CD14-positive monocyte (primary cell): ENCODE measurements around the gene C12orf54. TPM values are rescaled to one million over a fixed set of nuclear protein-coding genes. Genes with fewer than 3 reads are reported as not detected.

ENCODE experiments used
- DNase-seq, 3 donors: peaks; one replicate each; pipeline ENCODE4 v3.0.0-alpha.2; 2011 to 2022
- H2AFZ ChIP-seq: 2 replicates; pipeline ENCODE4 v1.6.0; 2012; ENCODE audit warnings: mild to moderate bottlenecking, low read depth, low read length, inconsistent platforms; ENCODE audit not compliant: insufficient read depth, poor library complexity, severe bottlenecking
- H3K27ac ChIP-seq, 2 donors: 1 replicate in 1 of 2; 2 replicates in 1 of 2; pipeline ENCODE4 v1.5.1; 2012 to 2013; ENCODE audit warnings: low read length in 2 of 2, control low read depth in 1 of 2, inconsistent platforms in 1 of 2, low read depth in 1 of 2, mild to moderate bottlenecking in 1 of 2
- H3K27me3 ChIP-seq, 2 donors: one replicate each; pipeline versions ENCODE4 v1.6.0 to v1.6.1; 2011 to 2013; ENCODE audit warnings: low read length in 2 of 2; ENCODE audit not compliant: control insufficient read depth in 2 of 2, insufficient read depth in 2 of 2
- H3K36me3 ChIP-seq, 2 donors: replicated peaks in 1 of 2; 1 replicate in 1 of 2; 2 replicates in 1 of 2; pipeline versions ENCODE4 v1.5.1 to v1.6.1; 2012 to 2013; ENCODE audit warnings: low read length in 2 of 2, control low read depth in 1 of 2, inconsistent platforms in 1 of 2, mild to moderate bottlenecking in 1 of 2; ENCODE audit not compliant: insufficient read depth in 2 of 2, control insufficient read depth in 1 of 2
- H3K4me1 ChIP-seq, 2 donors: 1 replicate in 1 of 2; 2 replicates in 1 of 2; pipeline versions ENCODE4 v1.5.1 to v1.6.1; 2012 to 2013; ENCODE audit warnings: low read length in 2 of 2, control low read depth in 1 of 2, inconsistent platforms in 1 of 2, mild to moderate bottlenecking in 1 of 2, moderate library complexity in 1 of 2; ENCODE audit not compliant: insufficient read depth in 2 of 2, control insufficient read depth in 1 of 2
- H3K4me2 ChIP-seq: replicated peaks from 2 replicates; pipeline ENCODE3; 2012; ENCODE audit warnings: low read length, moderate library complexity, mild to moderate bottlenecking; ENCODE audit not compliant: poor library complexity, severe bottlenecking; ENCODE audit errors: extremely low read depth
- H3K4me3 ChIP-seq, 3 experiments: fragments of 200-600 bp in 1 of 3; sonication (generic) in 1 of 3; replicated peaks in 1 of 3; 1 replicate in 2 of 3; 2 replicates in 1 of 3; pipeline ENCODE4 v1.5.1; 2011 to 2013; ENCODE audit warnings: low read length in 3 of 3, mild to moderate bottlenecking in 3 of 3, control low read depth in 2 of 3, low read depth in 2 of 3, inconsistent platforms in 1 of 3, moderate library complexity in 1 of 3
- H3K79me2 ChIP-seq: 2 replicates; pipeline ENCODE4 v1.6.0; 2012; ENCODE audit warnings: mild to moderate bottlenecking, control low read depth, inconsistent platforms, low read length, moderate library complexity; ENCODE audit not compliant: insufficient read depth
- H3K9ac ChIP-seq: 2 replicates; pipeline ENCODE4 v1.6.0; 2017; ENCODE audit warnings: low read length, mild to moderate bottlenecking; ENCODE audit not compliant: insufficient read depth, poor library complexity, severe bottlenecking
- H3K9me3 ChIP-seq, 2 donors: replicated peaks in 1 of 2; 1 replicate in 1 of 2; 2 replicates in 1 of 2; pipeline versions ENCODE4 v1.5.1 to v1.6.1; 2012 to 2013; ENCODE audit warnings: low read length in 2 of 2, control low read depth in 1 of 2; ENCODE audit not compliant: control insufficient read depth in 1 of 2, insufficient read depth in 1 of 2
- H4K20me1 ChIP-seq: 2 replicates; pipeline ENCODE4 v1.6.0; 2012; ENCODE audit warnings: mild to moderate bottlenecking, low read length, control low read depth, moderate library complexity; ENCODE audit not compliant: insufficient read depth
- H3K27ac Mint-ChIP-seq, 7 donors: one replicate each; pipeline ENCODE4 v1.8.0; 2020; ENCODE audit warnings: mild to moderate bottlenecking in 7 of 7, mixed read lengths in 7 of 7, moderate library complexity in 6 of 7, inconsistent platforms in 2 of 7
- H3K27me3 Mint-ChIP-seq, 3 donors: one replicate each; pipeline ENCODE4 v1.8.0; 2021 to 2022; ENCODE audit warnings: low read depth in 3 of 3, mild to moderate bottlenecking in 3 of 3, mixed read lengths in 3 of 3, moderate library complexity in 3 of 3, inconsistent platforms in 1 of 3
- H3K36me3 Mint-ChIP-seq, 2 donors: one replicate each; pipeline ENCODE4 v1.8.0; 2020; ENCODE audit warnings: mixed read lengths in 2 of 2, inconsistent platforms in 1 of 2, mild to moderate bottlenecking in 1 of 2
- H3K4me1 Mint-ChIP-seq: one replicate; pipeline ENCODE4 v1.8.0; 2020; ENCODE audit warnings: mild to moderate bottlenecking, mixed read lengths
- H3K4me3 Mint-ChIP-seq, 2 donors: one replicate each; pipeline ENCODE4 v1.8.0; 2020; ENCODE audit warnings: mild to moderate bottlenecking in 2 of 2, mixed read lengths in 2 of 2, moderate library complexity in 1 of 2
- H3K9me3 Mint-ChIP-seq, 7 donors: one replicate each; pipeline ENCODE4 v1.8.0; 2020 to 2022; ENCODE audit warnings: mixed read lengths in 7 of 7, mild to moderate bottlenecking in 6 of 7, moderate library complexity in 6 of 7, inconsistent platforms in 2 of 7
- WGBS: methylation state at CpG from one replicate; pipeline ENCODE4 v1.1.5; 2013; ENCODE audit warnings: missing lambda C conversion rate; ENCODE audit not compliant: insufficient coverage; 5-methylcytosine and 5-hydroxymethylcytosine counted together
- intact Hi-C, 2 donors: fragments of 100-400 bp; cut with micrococcal nuclease; formaldehyde crosslinking; loops; one replicate each; pipeline versions ENCODE4 v1.15.0 to v1.15.1; 2023
- polyA plus RNA-seq, 3 donors: library from polyadenylated mRNA; depleted of rRNA in 1 of 3; unstranded in 2 of 3; stranded (reverse) in 1 of 3; fragments of 300-500 nt in 2 of 3; fragments of >200 nt in 1 of 3; fragmentation: Illumina TruSeq in 2 of 3; gene quantifications; 1 replicate in 2 of 3; 2 replicates in 1 of 3; pipeline ENCODE4 v1.2.3, GENCODE V29; 2012 to 2021
- TF ChIP-seq, protein P1 (sequence below): fragments of 200-600 bp; IDR thresholded peaks from one replicate; pipeline ENCODE4 v1.8.0; 2022; ENCODE audit warnings: antibody characterized with exemption, mild to moderate bottlenecking

C12orf54 gene
- polyA plus RNA-seq, 3 donors, result not detected

DNA sequence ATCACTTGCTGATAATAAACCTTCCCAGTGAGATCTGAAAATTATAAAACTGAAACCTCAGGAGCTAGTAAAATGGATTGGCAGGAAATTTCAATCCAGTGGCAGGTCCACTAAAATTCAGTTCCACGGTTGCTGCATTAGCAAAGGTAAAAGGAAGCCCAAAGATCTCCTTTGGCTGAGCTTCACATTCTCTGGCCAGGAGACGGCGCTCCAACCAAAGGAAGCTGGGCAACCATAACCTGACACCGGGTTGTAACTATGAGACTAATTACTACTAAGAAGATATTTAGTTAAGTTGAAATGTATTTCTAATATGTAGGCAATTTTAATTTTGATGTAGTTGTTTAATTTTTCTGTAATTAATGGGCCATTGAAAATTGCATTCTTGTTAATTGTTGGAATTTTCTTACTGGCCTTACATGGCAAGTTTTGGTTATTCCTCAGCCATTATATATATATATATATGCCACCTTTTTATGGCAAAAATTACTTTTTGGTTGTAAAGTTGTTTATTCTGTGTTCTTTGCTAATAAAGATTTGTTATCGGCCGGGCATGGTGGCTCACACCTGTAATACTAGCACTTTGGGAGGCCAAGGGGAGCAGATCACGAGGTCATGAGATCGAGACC lies 60.1 kb downstream of the C12orf54 start:
- H3K4me2 ChIP-seq, result no peak overlapping the region
- H3K9ac ChIP-seq, result no peak overlapping the region
- peaks cover 5 to 21% (median 8%) of the 10 kb centered on the region in 3 donors for H3K27me3 Mint-ChIP-seq
- intact Hi-C loops, result no loop called here
- H3K79me2 ChIP-seq, result no peaks in the 10 kb centered on the region
- H3K27ac Mint-ChIP-seq, result no peak overlapping the region
- H3K9me3 Mint-ChIP-seq, result no peaks in the 10 kb centered on the region
- no peak for DNase-seq
- no peaks in the 10 kb centered on the region for H4K20me1 ChIP-seq
- H3K4me1 Mint-ChIP-seq, result no peaks in the 10 kb centered on the region
- no peak overlapping the region for H3K4me3 Mint-ChIP-seq
- no peaks in the 10 kb centered on the region for H3K4me1 ChIP-seq
- no peak overlapping the region for H2AFZ ChIP-seq
- 71% methylated on average over 1 of the region's 8 CpGs for WGBS
- no peak overlapping the region for H3K4me3 ChIP-seq
- TF ChIP-seq, protein P1, sequence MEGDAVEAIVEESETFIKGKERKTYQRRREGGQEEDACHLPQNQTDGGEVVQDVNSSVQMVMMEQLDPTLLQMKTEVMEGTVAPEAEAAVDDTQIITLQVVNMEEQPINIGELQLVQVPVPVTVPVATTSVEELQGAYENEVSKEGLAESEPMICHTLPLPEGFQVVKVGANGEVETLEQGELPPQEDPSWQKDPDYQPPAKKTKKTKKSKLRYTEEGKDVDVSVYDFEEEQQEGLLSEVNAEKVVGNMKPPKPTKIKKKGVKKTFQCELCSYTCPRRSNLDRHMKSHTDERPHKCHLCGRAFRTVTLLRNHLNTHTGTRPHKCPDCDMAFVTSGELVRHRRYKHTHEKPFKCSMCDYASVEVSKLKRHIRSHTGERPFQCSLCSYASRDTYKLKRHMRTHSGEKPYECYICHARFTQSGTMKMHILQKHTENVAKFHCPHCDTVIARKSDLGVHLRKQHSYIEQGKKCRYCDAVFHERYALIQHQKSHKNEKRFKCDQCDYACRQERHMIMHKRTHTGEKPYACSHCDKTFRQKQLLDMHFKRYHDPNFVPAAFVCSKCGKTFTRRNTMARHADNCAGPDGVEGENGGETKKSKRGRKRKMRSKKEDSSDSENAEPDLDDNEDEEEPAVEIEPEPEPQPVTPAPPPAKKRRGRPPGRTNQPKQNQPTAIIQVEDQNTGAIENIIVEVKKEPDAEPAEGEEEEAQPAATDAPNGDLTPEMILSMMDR, result peak; percentile 42
- no peaks in the 10 kb centered on the region for H3K36me3 Mint-ChIP-seq
- H3K9me3 ChIP-seq, result no peaks in the 10 kb centered on the region
- H3K27ac ChIP-seq, result no peak overlapping the region
- H3K27me3 ChIP-seq, result no peaks in the 10 kb centered on the region
- H3K36me3 ChIP-seq, result no peaks in the 10 kb centered on the region

DNA sequence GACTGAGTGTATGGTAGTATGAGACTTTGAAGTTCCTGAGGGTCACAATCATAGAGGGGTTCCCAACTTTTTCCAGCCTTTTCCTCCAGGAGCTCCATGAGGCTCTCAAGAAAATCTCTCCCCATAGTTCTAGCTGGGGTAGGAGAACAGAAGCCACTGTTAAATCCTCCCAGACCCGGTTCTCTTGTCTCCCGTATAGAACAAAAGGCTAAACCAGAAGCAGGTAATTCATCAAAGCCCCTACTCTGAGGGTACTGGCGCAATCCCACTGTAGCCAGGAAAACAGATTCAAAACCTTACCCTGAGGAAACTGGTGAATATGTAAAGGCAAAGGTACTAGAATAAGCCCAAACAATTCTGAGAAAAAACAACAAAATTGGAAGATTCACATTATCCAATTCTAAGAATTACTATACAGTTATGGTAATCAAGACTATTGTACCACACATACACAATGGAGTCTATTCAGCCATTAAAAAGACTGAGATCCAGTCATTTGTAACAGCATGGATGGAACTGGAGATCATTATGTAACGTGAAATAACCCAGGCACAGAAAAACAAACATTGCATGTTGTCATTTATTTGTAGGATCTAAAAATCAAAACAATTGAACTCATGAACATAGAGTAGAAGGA lies 63.7 kb downstream of the C12orf54 start:
- no peaks in the 10 kb centered on the region for H3K9me3 ChIP-seq

More for the DNA sequence above, 63.7 kb downstream of the C12orf54 start:
- Mint-ChIP-seq H3K9me3 (peaks cover 0 to 9% (median 4%) of the 10 kb centered on the region in 7 donors), H3K4me3 (no peak overlapping the region), H3K27me3 (peaks cover 6 to 21% (median 11%) of the 10 kb centered on the region in 3 donors), H3K4me1 (no peaks in the 10 kb centered on the region), H3K36me3 (no peaks in the 10 kb centered on the region), H3K27ac (no peak overlapping the region)
- no CpG with 5 or more reads among the region's 4 CpGs for WGBS
- H3K27ac ChIP-seq, result no peak overlapping the region
- H4K20me1 ChIP-seq, result no peaks in the 10 kb centered on the region
- H3K4me3 ChIP-seq, result no peak overlapping the region
- no peaks in the 10 kb centered on the region for H3K27me3 ChIP-seq
- DNase-seq, result no peak
- no peak overlapping the region for H2AFZ ChIP-seq
- H3K36me3 ChIP-seq, result no peaks in the 10 kb centered on the region
- no peaks in the 10 kb centered on the region for H3K79me2 ChIP-seq
- intact Hi-C loops, result no loop called here
- H3K4me2 ChIP-seq, result no peak overlapping the region
- H3K9ac ChIP-seq, result no peak overlapping the region
- H3K4me1 ChIP-seq, result no peaks in the 10 kb centered on the region
- TF ChIP-seq, protein P1, result no peak

Other genes with a start within 250 kb of the C12orf54 start
- gene ZNF641, start 131.6 kb upstream of the C12orf54 start, polyA plus RNA-seq, result 10 to 100 TPM; 12.1 to 21.7 (median 12.6) TPM
- gene ANP32D, start 9.9 kb upstream of the C12orf54 start, polyA plus RNA-seq, result not detected
- not detected for gene OR8S1, start 43.1 kb downstream of the C12orf54 start, polyA plus RNA-seq
- gene LALBA, start 87.5 kb downstream of the C12orf54 start, polyA plus RNA-seq, result not detected
- 10 to 100 TPM; 12.2 to 20.3 (median 12.5) TPM for gene KANSL2, start 199.7 kb downstream of the C12orf54 start, polyA plus RNA-seq
- gene CCNT1, start 234.2 kb downstream of the C12orf54 start, polyA plus RNA-seq, result 1 to 10 TPM; 2.3 to 8.3 (median 4.4) TPM